Measurements from ENCODE around the gene DDX49. TPM values are rescaled to one million over a fixed set of nuclear protein-coding genes. Genes with fewer than 3 reads are reported as not detected.

The DDX49 gene
- polyA plus RNA-seq, 3 donors, result 24.0 to 40.3 (median 27.5) TPM

- H3K27ac ChIP-seq (ENCODE audit: low read depth in 1 of 2, low read length in 2 of 2), result no peak overlapping the region
- WGBS (ENCODE audit: insufficient coverage), result no CpG with 5 or more reads among the region's 9 CpGs
- H3K27me3 Mint-ChIP-seq (ENCODE audit: low read depth in 3 of 3), result peaks cover 2 to 14% (median 2%) of the 10 kb centered on the region in 3 donors
- H3K9me3 ChIP-seq (replicated peaks in 1 of 2; ENCODE audit: control insufficient read depth in 1 of 2, insufficient read depth in 1 of 2, low read length in 2 of 2), result no peaks in the 10 kb centered on the region
- no peak overlapping the region for H3K9ac ChIP-seq (ENCODE audit: insufficient read depth, low read length, poor library complexity, severe bottlenecking)
- H2AFZ ChIP-seq (ENCODE audit: insufficient read depth, low read depth, low read length, poor library complexity, severe bottlenecking), result no peak overlapping the region
- peaks cover 42 to 51% of the 10 kb centered on the region in 2 donors for H3K4me1 ChIP-seq (ENCODE audit: control insufficient read depth in 1 of 2, insufficient read depth in 2 of 2, low read length in 2 of 2)
- H3K4me3 ChIP-seq (replicated peaks in 1 of 3; ENCODE audit: low read depth in 2 of 3, low read length in 3 of 3), result no peak overlapping the region
- H3K27ac Mint-ChIP-seq, result no peak overlapping the region
- H3K4me2 ChIP-seq (replicated peaks; ENCODE audit: extremely low read depth, low read length, poor library complexity, severe bottlenecking), result no peak overlapping the region
- H3K36me3 ChIP-seq (replicated peaks in 1 of 2; ENCODE audit: control insufficient read depth in 1 of 2, insufficient read depth in 2 of 2, low read length in 2 of 2), result no peaks in the 10 kb centered on the region
- H4K20me1 ChIP-seq (ENCODE audit: insufficient read depth, low read length), result no peaks in the 10 kb centered on the region
- H3K4me1 Mint-ChIP-seq, result peaks cover 43% of the 10 kb centered on the region
- no peaks in the 10 kb centered on the region for H3K36me3 Mint-ChIP-seq
- no peak for DNase-seq
- no peaks in the 10 kb centered on the region for H3K79me2 ChIP-seq (ENCODE audit: insufficient read depth, low read length)
- no peak overlapping the region for H3K4me3 Mint-ChIP-seq
- H3K27me3 ChIP-seq (ENCODE audit: control insufficient read depth in 2 of 2, insufficient read depth in 2 of 2, low read length in 2 of 2), result no peaks in the 10 kb centered on the region
- intact Hi-C loops (cut with micrococcal nuclease), result no loop called here
- TF ChIP-seq CTCF (IDR thresholded peaks at IDR 0.05), result no peak
- peaks cover 0 to 1% (median 0%) of the 10 kb centered on the region in 7 donors for H3K9me3 Mint-ChIP-seq
Measured at GRCh38 chr19:18964121-18964520, 44.6 kb downstream of the DDX49 start.

GRCh38 chr19:18966307-18966706, 46.8 kb downstream of the DDX49 start:
- Histone ChIP-seq H2AFZ (ENCODE audit: insufficient read depth, low read depth, low read length, poor library complexity, severe bottlenecking) (no peak overlapping the region), H3K27me3 (ENCODE audit: control insufficient read depth in 2 of 2, insufficient read depth in 2 of 2, low read length in 2 of 2) (no peaks in the 10 kb centered on the region), H3K36me3 (replicated peaks in 1 of 2; ENCODE audit: control insufficient read depth in 1 of 2, insufficient read depth in 2 of 2, low read length in 2 of 2) (no peaks in the 10 kb centered on the region), H3K9me3 (replicated peaks in 1 of 2; ENCODE audit: control insufficient read depth in 1 of 2, insufficient read depth in 1 of 2, low read length in 2 of 2) (no peaks in the 10 kb centered on the region), H3K4me1 (ENCODE audit: control insufficient read depth in 1 of 2, insufficient read depth in 2 of 2, low read length in 2 of 2) (peaks cover 62 to 70% of the 10 kb centered on the region in 2 donors), H3K4me3 (replicated peaks in 1 of 3; ENCODE audit: low read depth in 2 of 3, low read length in 3 of 3) (peak overlapping the region in 1 of 3 experiments; percentile 20), H3K4me2 (replicated peaks; ENCODE audit: extremely low read depth, low read length, poor library complexity, severe bottlenecking) (no peak overlapping the region), H3K27ac (ENCODE audit: low read depth in 1 of 2, low read length in 2 of 2) (peak overlapping the region; percentile 80 to 81), H4K20me1 (ENCODE audit: insufficient read depth, low read length) (no peaks in the 10 kb centered on the region), H3K79me2 (ENCODE audit: insufficient read depth, low read length) (no peaks in the 10 kb centered on the region), H3K9ac (ENCODE audit: insufficient read depth, low read length, poor library complexity, severe bottlenecking) (peak overlapping the region; percentile 27)
- no peak for TF ChIP-seq CTCF (IDR thresholded peaks at IDR 0.05)
- H3K27ac Mint-ChIP-seq, result peak overlapping the region; percentile 96 to 99 (median 98)
- intact Hi-C loops (cut with micrococcal nuclease), result loop anchor here in 1 of 2 donors (2.0 kb wide), 1 partner anchor 20 kb away; no protein-coding TSS in a partner anchor
- 0% methylated on average over 2 of the region's 4 CpGs for WGBS (ENCODE audit: insufficient coverage)
- H3K4me1 Mint-ChIP-seq, result peaks cover 56% of the 10 kb centered on the region
- peaks cover 0 to 2% of the 10 kb centered on the region in 2 donors for H3K36me3 Mint-ChIP-seq
- peak overlapping the region; percentile 12 to 42 for H3K4me3 Mint-ChIP-seq
- H3K9me3 Mint-ChIP-seq, result peaks cover 0 to 1% (median 0%) of the 10 kb centered on the region in 7 donors
- peaks cover 0 to 10% (median 2%) of the 10 kb centered on the region in 3 donors for H3K27me3 Mint-ChIP-seq (ENCODE audit: low read depth in 3 of 3)
- peak in 1 of 3 donors; percentile 36 for DNase-seq
